ENCODE data around the gene SUCO.

DNA sequence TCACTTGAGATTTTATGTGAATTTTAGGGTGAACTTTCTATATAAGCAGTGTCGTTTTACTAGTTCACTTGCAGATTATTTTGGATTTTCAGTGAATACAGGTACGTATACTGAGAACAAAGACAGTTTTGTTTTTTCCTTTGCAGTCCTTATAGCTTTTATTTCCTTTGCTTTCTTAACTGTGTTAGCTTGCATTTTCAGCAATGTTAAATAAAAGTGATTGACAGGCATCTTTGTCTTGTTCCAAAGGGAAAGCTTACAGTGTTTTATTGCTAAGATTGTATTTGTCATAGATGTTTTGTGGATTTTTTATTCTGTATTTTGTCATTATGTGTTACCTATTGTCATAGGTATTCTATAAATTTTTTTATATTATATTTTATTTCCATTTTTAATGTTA is 72.7 kb downstream of the SUCO start:
- TF ChIP-seq POLR2A (IDR thresholded peaks at IDR 0.05) = no peak
- TF ChIP-seq, protein P1, sequence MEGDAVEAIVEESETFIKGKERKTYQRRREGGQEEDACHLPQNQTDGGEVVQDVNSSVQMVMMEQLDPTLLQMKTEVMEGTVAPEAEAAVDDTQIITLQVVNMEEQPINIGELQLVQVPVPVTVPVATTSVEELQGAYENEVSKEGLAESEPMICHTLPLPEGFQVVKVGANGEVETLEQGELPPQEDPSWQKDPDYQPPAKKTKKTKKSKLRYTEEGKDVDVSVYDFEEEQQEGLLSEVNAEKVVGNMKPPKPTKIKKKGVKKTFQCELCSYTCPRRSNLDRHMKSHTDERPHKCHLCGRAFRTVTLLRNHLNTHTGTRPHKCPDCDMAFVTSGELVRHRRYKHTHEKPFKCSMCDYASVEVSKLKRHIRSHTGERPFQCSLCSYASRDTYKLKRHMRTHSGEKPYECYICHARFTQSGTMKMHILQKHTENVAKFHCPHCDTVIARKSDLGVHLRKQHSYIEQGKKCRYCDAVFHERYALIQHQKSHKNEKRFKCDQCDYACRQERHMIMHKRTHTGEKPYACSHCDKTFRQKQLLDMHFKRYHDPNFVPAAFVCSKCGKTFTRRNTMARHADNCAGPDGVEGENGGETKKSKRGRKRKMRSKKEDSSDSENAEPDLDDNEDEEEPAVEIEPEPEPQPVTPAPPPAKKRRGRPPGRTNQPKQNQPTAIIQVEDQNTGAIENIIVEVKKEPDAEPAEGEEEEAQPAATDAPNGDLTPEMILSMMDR (IDR thresholded peaks at IDR 0.05) = no peak
